ENCODE data around the gene FCHSD2. TPM values are rescaled to one million over a fixed set of nuclear protein-coding genes. Genes with fewer than 3 reads are reported as not detected.

Gene FCHSD2
- total and polyA plus RNA-seq, 2 of the 13 experiments (the other 11 are each of a cell fraction or from before 2014, with no cell fraction given): 20.5 to 24.8 TPM

- TF ChIP-seq, protein P1, sequence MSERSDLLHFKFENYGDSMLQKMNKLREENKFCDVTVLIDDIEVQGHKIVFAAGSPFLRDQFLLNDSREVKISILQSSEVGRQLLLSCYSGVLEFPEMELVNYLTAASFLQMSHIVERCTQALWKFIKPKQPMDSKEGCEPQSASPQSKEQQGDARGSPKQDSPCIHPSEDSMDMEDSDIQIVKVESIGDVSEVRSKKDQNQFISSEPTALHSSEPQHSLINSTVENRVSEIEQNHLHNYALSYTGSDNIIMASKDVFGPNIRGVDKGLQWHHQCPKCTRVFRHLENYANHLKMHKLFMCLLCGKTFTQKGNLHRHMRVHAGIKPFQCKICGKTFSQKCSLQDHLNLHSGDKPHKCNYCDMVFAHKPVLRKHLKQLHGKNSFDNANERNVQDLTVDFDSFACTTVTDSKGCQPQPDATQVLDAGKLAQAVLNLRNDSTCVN (CRISPR knock-in tag; IDR thresholded peaks at IDR 0.05; ENCODE audit: borderline replicate concordance): no peak
- TF ChIP-seq HNRNPK (IDR thresholded peaks at IDR 0.05; ENCODE audit: low read depth, low read length, poor library complexity, severe bottlenecking) (no peak), ZMYM2 (CRISPR knock-in tag; IDR thresholded peaks at IDR 0.05) (no peak), MLLT10 (CRISPR knock-in tag; IDR thresholded peaks at IDR 0.05) (no peak), CBFB (CRISPR knock-in tag; IDR thresholded peaks at IDR 0.05) (no peak), ZNF704 (CRISPR knock-in tag; IDR thresholded peaks at IDR 0.05; ENCODE audit: borderline replicate concordance) (no peak), MAX (IDR thresholded peaks at IDR 0.05) (0 out of 2 replicates have a peak, but pooled peaks have one; percentile 21), RBM22 (optimal IDR thresholded peaks at IDR 0.05; ENCODE audit: low read length) (peak; percentile 92), SMAD3 (CRISPR knock-in tag; IDR thresholded peaks at IDR 0.05) (no peak), ZNF619 (CRISPR knock-in tag; IDR thresholded peaks at IDR 0.05) (0 out of 2 replicates have a peak, but pooled peaks have one; percentile 45), ZNF3 (CRISPR knock-in tag; IDR thresholded peaks at IDR 0.05) (no peak), ZEB1 (IDR thresholded peaks at IDR 0.05; ENCODE audit: insufficient replicate concordance, low read depth) (no peak), ZNF234 (CRISPR knock-in tag; conservative IDR thresholded peaks at IDR 0.05) (no peak), NONO (IDR thresholded peaks at IDR 0.05) (no peak), NONO (CRISPR knock-in tag; conservative IDR thresholded peaks at IDR 0.05) (0 out of 2 replicates have a peak, but pooled peaks have one; percentile 33), PREB (CRISPR knock-in tag; IDR thresholded peaks at IDR 0.05) (no peak), TRIM24 (CRISPR knock-in tag; IDR thresholded peaks at IDR 0.05) (no peak)
- TF ChIP-seq, protein P2, sequence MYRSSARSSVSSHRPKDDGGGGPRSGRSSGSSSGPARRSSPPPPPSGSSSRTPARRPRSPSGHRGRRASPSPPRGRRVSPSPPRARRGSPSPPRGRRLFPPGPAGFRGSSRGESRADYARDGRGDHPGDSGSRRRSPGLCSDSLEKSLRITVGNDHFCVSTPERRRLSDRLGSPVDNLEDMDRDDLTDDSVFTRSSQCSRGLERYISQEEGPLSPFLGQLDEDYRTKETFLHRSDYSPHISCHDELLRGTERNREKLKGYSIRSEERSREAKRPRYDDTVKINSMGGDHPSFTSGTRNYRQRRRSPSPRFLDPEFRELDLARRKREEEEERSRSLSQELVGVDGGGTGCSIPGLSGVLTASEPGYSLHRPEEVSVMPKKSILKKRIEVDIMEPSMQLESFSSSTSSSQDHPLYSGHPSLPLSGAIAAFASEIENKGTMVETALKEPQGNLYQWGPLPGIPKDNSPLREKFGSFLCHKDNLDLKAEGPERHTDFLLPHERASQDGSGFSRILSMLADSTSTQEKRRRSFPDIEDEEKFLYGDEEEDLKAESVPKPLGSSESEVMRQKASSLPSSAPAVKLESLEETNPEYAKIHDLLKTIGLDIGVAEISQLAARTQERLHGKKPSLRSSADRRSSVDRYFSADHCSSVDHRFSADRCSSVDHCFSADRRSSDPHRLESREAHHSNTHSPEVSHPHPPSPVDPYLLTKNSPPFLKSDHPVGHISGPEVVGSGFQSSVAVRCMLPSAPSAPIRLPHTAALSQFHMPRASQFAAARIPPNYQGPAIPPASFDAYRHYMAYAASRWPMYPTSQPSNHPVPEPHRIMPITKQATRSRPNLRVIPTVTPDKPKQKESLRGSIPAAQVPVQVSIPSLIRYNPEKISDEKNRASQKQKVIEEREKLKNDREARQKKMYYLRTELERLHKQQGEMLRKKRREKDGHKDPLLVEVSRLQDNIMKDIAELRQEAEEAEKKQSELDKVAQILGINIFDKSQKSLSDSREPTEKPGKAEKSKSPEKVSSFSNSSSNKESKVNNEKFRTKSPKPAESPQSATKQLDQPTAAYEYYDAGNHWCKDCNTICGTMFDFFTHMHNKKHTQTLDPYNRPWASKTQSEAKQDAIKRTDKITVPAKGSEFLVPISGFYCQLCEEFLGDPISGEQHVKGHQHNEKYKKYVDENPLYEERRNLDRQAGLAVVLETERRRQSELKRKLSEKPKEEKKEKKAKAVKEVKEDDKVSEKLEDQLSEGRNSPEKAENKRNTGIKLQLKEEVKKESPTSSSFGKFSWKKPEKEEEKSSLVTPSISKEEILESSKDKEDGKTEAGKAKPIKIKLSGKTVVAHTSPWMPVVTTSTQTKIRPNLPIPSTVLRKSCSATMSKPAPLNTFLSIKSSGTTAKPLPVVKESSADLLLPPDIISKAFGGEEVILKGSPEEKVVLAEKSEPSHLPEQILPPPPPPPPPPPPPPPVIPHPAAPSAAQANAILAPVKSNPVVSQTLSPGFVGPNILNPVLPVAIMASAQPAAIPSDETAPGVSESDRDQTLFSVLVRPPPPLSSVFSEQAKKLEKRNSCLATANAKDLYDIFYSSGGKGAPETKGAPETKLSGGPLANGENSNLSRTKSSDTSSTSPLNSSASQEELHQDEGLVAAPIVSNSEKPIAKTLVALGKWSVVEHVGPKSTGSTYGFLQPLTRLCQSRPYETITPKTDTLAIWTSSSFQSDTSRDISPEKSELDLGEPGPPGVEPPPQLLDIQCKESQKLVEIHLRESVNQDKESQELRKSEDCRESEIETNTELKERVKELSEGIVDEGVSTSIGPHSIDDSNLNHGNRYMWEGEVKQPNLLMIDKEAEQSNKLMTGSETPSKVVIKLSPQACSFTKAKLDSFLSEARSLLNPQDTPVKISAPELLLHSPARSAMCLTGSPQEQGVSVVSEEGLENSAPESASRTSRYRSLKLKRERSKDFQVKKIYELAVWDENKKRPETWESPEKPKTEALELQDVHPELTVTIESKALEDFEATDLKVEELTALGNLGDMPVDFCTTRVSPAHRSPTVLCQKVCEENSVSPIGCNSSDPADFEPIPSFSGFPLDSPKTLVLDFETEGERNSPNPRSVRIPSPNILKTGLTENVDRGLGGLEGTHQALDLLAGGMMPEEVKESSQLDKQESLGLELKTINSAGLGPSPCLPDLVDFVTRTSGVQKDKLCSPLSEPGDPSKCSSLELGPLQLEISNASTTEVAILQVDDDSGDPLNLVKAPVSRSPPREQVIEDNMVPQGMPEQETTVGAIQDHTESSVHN (CRISPR knock-in tag; IDR thresholded peaks at IDR 0.05): no peak
Observed at GRCh38 chr11:72831521-72832300, 310.4 kb downstream of the FCHSD2 start (continued).
